GM12875 (cell line): ENCODE results near the gene FA2H.
"Not testable (repeated sequence)": the region's sequence is repeated elsewhere in the genome, so short reads cannot be mapped to it uniquely, and the experiment has no call there.

Source experiments
- H3K4me3 ChIP-seq: one replicate; pipeline ENCODE4 v1.5.1; 2011; ENCODE audit warnings: low read depth, low read length, control low read depth
- TF ChIP-seq, protein P1 (sequence below): IDR thresholded peaks from 2 replicates; pipeline ENCODE4 v1.5.1; 2011; ENCODE audit warnings: low read depth, mild to moderate bottlenecking, control low read depth, inconsistent platforms, low read length, moderate library complexity, borderline replicate concordance; ENCODE audit not compliant: insufficient read depth

The FA2H gene

DNA sequence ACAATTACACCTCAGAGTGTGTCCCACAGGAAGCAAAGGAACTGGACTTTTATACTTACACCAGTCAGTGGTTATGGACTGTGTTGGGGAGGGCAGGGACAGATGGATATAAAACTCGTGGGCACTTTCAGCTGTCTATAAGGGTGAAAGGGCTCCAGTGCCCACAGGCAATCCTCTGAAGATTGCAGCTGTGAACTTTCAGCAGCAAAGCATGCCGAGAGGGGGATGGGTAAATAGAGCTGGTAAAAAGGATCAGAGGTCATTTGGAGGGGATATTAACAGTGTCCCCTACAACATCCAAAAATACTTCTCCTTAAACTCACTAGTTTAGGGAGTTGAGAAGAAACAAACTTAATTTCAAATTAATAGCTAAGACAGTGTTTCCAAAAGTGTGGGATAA lies 94.6 kb downstream of the FA2H start:
- H3K4me3 ChIP-seq, result no peak overlapping the region
- TF ChIP-seq, protein P1, sequence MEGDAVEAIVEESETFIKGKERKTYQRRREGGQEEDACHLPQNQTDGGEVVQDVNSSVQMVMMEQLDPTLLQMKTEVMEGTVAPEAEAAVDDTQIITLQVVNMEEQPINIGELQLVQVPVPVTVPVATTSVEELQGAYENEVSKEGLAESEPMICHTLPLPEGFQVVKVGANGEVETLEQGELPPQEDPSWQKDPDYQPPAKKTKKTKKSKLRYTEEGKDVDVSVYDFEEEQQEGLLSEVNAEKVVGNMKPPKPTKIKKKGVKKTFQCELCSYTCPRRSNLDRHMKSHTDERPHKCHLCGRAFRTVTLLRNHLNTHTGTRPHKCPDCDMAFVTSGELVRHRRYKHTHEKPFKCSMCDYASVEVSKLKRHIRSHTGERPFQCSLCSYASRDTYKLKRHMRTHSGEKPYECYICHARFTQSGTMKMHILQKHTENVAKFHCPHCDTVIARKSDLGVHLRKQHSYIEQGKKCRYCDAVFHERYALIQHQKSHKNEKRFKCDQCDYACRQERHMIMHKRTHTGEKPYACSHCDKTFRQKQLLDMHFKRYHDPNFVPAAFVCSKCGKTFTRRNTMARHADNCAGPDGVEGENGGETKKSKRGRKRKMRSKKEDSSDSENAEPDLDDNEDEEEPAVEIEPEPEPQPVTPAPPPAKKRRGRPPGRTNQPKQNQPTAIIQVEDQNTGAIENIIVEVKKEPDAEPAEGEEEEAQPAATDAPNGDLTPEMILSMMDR, result no peak

DNA sequence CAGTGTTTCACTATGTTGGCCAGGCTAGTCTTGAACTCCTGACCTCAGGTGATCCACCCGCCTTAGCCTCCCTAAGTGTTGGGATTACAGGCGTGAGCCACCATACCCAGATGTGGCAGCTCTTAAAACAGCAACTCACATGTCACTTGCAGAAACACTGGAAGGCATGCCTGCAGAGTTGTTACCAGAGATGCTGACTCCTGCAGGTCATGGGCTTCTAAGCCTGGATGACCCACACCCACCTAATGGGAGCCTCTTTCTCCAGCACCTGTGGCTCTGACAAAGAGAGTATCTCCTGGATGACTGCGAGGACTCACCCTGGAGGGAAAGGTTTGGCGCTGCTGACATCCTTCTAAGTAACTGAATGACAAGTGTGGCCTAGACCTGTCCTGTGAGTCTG lies 96.8 kb downstream of the FA2H start:
- TF ChIP-seq, protein P1, result no peak
- H3K4me3 ChIP-seq, result no peak overlapping the region

DNA sequence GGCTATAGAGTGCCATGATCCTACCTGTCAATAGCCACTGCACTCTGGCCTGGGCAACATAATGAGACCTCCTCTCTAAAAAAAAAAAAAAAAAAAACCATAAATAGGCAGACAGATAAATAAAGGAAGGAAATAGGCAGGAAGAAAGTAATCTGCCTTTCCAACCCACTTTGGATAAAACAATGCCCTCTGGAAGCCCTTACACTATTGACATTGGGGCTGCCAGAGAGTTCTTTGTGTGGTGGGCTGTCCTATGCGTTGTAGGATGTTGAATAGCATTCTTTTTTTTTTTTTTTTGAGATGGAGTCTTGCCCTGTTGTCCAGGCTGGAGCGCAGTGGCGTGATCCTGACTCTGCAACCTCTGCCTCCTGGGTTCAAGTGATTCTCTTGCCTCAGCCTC lies 100.7 kb downstream of the FA2H start:
- TF ChIP-seq, protein P1, result no peak
- H3K4me3 ChIP-seq, result no peak overlapping the region

DNA sequence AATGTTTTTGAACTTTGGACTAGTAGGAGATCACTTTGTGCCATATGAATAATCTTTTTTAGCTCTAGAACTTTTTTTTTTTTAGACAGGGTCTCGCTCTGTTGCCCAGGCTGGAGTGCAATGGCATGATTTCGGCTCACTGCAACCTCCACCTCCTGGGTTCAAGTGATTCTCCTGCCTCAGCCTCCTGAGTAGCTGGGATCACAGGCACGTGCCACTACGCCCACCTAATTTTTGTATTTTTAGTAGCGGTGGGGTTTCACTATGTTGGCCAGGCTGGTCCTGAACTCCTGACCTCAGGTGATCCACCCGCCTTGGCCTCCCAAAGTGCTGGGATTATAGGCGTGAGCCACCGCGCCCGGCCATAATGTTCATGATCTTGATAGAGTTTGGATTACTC lies 105.7 kb downstream of the FA2H start:
- not testable (repeated sequence) for H3K4me3 ChIP-seq

DNA sequence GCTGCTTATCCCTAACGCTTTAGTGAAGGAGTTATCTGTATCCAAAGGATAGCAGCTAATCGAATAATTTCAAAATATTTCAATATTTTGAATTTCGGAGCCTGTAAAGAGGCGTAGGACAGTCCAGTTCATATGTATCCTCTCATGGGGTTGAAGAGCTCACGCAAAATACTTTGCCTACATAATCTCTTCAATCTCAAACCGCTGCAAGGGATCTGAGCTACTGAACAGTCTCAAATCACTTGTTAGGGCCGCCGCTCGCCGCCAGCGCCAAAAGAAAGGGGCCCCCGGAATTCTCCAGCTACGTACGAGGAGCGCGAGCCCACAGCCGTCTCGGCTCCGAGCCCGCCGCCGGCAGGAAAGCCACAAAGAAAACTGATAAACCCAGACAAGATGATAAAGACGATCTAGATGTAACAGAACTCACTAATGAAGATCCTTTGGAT lies 107.3 kb downstream of the FA2H start:
- TF ChIP-seq, protein P1, result no peak
- peak overlapping the region; percentile 44 for H3K4me3 ChIP-seq

DNA sequence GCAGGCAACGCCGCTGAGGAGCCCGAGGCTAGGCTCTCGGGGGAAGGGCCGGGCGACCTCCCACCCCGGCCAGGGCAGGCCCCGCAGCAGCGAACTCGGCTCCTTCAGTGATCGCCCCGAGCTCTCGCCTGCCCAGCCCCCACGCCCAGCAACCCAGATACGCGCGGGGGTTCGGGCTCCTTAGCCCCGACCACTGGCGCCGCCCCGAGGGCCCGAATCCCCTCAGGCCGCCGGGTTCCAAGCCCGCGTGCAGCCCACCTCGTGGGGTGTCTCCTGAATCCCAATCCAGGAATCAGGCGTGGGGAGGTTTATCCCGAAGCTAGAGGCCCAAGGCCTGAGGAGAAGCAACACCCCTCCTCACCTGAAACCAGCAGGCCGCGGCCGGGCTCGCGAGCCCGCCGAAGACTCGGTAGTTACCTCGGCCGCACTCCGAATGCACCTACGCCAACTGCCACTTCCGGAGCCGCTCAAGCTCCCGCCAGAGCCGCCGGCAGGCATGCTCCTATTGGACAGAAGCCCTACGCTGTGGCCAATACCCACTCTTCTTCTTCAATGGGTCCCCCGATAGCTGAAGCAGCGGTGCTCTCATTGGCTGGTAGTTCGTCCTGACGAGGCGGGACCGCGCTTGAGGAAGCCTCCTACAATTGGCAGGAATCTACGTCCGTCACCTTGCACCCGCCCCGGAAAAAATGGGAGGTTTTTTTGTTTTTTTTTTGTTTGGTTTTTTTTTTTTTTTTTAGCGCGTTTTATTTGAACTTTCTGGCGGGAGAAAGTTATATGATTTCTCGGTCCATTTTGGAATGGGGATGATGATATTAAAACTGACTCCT lies 108.0 kb downstream of the FA2H start, which contains the start of gene RFWD3:
Gene RFWD3, minus strand, starts transcription at position 453 of the 830 bp plus-strand sequence. CDS start 5,428 bp downstream, outside the sequence.
- TF ChIP-seq, protein P1, result no peak
- peak within 1 kb of the TSS; percentile 83 for H3K4me3 ChIP-seq

DNA sequence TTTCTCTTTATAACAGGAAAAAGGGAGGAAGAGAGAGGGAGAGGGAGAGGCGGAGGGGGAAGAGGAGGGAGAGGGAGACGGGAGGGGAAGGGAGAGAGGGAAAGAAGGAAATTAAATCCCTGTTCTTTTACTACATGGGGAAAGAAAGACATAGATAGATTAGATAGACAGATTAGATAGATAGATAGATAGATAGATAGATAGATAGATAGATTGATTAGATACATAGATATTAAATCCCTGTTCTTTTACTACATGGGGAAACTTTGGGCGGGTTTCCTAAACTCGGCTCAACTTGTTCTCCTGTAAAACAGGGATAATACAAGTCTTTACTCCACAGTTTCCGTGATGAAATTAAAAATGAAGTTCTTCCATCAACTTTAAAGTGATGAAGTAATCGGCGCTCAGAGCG lies 108.6 kb downstream of the FA2H start:
- peak overlapping the region; percentile 83 for H3K4me3 ChIP-seq
- TF ChIP-seq, protein P1, result no peak
